IPS-20b (cell line): Measurements from ENCODE around the gene FILIP1L.

Experiments
- H3K27ac ChIP-seq: one replicate; pipeline ENCODE4 v1.5.1; 2013; ENCODE audit warnings: low read length
- H3K27me3 ChIP-seq: 2 replicates; pipeline ENCODE4 v1.6.1; 2013; ENCODE audit warnings: mild to moderate bottlenecking, low read length, inconsistent platforms; ENCODE audit not compliant: insufficient read depth
- H3K36me3 ChIP-seq: 2 replicates; pipeline ENCODE4 v1.6.1; 2013; ENCODE audit warnings: low read depth, mild to moderate bottlenecking, inconsistent platforms, low read length, moderate library complexity; ENCODE audit not compliant: insufficient read depth
- H3K4me1 ChIP-seq: 2 replicates; pipeline ENCODE4 v1.6.1; 2013; ENCODE audit warnings: mild to moderate bottlenecking, control low read depth, inconsistent platforms, low read length, moderate library complexity; ENCODE audit not compliant: insufficient read depth
- H3K4me3 ChIP-seq: 2 replicates; pipeline ENCODE4 v1.5.1; 2013; ENCODE audit warnings: mild to moderate bottlenecking, low read length, inconsistent platforms
- H3K9ac ChIP-seq: 2 replicates; pipeline ENCODE4 v1.6.1; 2013; ENCODE audit warnings: low read depth, mild to moderate bottlenecking, inconsistent platforms, low read length, moderate library complexity
- H3K9me3 ChIP-seq: 2 replicates; pipeline ENCODE4 v1.6.1; 2013; ENCODE audit warnings: mild to moderate bottlenecking, low read depth, low read length, inconsistent platforms; ENCODE audit not compliant: insufficient read depth

FILIP1L gene

GRCh38 chr3:100019719-100020118, 94.6 kb downstream of the FILIP1L start:
- Histone ChIP-seq H3K4me3 (no peak overlapping the region), H3K27me3 (no peaks in the 10 kb centered on the region)

GRCh38 chr3:100018806-100019205, 95.5 kb downstream of the FILIP1L start:
- no peak overlapping the region for H3K9ac ChIP-seq
- H3K36me3 ChIP-seq, result no peaks in the 10 kb centered on the region
- H3K27ac ChIP-seq, result no peak overlapping the region
- H3K9me3 ChIP-seq, result peaks cover 5% of the 10 kb centered on the region; the same call in 1 of the 2 replicates
- H3K4me1 ChIP-seq, result peaks cover 6% of the 10 kb centered on the region; the same call in 1 of the 2 replicates
- no peak overlapping the region for H3K4me3 ChIP-seq
- H3K27me3 ChIP-seq, result no peaks in the 10 kb centered on the region

More at GRCh38 chr3:100019719-100020118, 94.6 kb downstream of the FILIP1L start:
- Histone ChIP-seq H3K9ac (no peak overlapping the region), H3K36me3 (no peaks in the 10 kb centered on the region), H3K9me3 (peaks cover 5% of the 10 kb centered on the region; the same call in 1 of the 2 replicates), H3K27ac (no peak overlapping the region), H3K4me1 (peaks cover 6% of the 10 kb centered on the region; the same call in 1 of the 2 replicates)

GRCh38 chr3:100010087-100010417, 104.2 kb downstream of the FILIP1L start:
- Histone ChIP-seq H3K36me3 (no peaks in the 10 kb centered on the region), H3K9me3 (peaks cover 3% of the 10 kb centered on the region; the same call in 1 of the 2 replicates), H3K4me1 (peaks cover 15% of the 10 kb centered on the region), H3K4me3 (no peak overlapping the region), H3K9ac (no peak overlapping the region), H3K27ac (no peak overlapping the region), H3K27me3 (no peaks in the 10 kb centered on the region)

- H3K4me1 ChIP-seq, result peaks cover 15% of the 10 kb centered on the region
- no peak overlapping the region for H3K27ac ChIP-seq
- no peaks in the 10 kb centered on the region for H3K27me3 ChIP-seq
- H3K9ac ChIP-seq, result no peak overlapping the region
- no peaks in the 10 kb centered on the region for H3K36me3 ChIP-seq
- no peak overlapping the region for H3K4me3 ChIP-seq
- no peaks in the 10 kb centered on the region for H3K9me3 ChIP-seq
Observed at GRCh38 chr3:100009276-100010086, 104.8 kb downstream of the FILIP1L start.

- no peak overlapping the region for H3K9ac ChIP-seq
- no peaks in the 10 kb centered on the region for H3K36me3 ChIP-seq
- peaks cover 15% of the 10 kb centered on the region for H3K4me1 ChIP-seq
- no peaks in the 10 kb centered on the region for H3K27me3 ChIP-seq
- H3K9me3 ChIP-seq, result no peaks in the 10 kb centered on the region
- no peak overlapping the region for H3K27ac ChIP-seq
- H3K4me3 ChIP-seq, result no peak overlapping the region
Observed at GRCh38 chr3:100008081-100008698, 106.1 kb downstream of the FILIP1L start.

- Histone ChIP-seq H3K27ac (no peak overlapping the region), H3K36me3 (no peaks in the 10 kb centered on the region), H3K9ac (no peak overlapping the region)
Observed at GRCh38 chr3:100007313-100007712, 107.0 kb downstream of the FILIP1L start.

GRCh38 chr3:100006570-100007271, 107.6 kb downstream of the FILIP1L start:
- Histone ChIP-seq H3K4me1 (peaks cover 15% of the 10 kb centered on the region), H3K4me3 (no peak overlapping the region), H3K9ac (no peak overlapping the region), H3K27ac (no peak overlapping the region), H3K9me3 (no peaks in the 10 kb centered on the region), H3K36me3 (no peaks in the 10 kb centered on the region), H3K27me3 (no peaks in the 10 kb centered on the region)

More at GRCh38 chr3:100007313-100007712, 107.0 kb downstream of the FILIP1L start:
- Histone ChIP-seq H3K4me3 (no peak overlapping the region), H3K9me3 (no peaks in the 10 kb centered on the region), H3K27me3 (no peaks in the 10 kb centered on the region), H3K4me1 (peaks cover 15% of the 10 kb centered on the region)

- no peaks in the 10 kb centered on the region for H3K9me3 ChIP-seq
- no peak overlapping the region for H3K4me3 ChIP-seq
- H3K4me1 ChIP-seq, result peaks cover 15% of the 10 kb centered on the region
Observed at GRCh38 chr3:100005665-100006393, 108.5 kb downstream of the FILIP1L start.

GRCh38 chr3:100004931-100005330, 109.4 kb downstream of the FILIP1L start:
- H3K27ac ChIP-seq, result no peak overlapping the region
- no peak overlapping the region for H3K4me3 ChIP-seq
- no peak overlapping the region for H3K9ac ChIP-seq
- no peaks in the 10 kb centered on the region for H3K27me3 ChIP-seq
- H3K4me1 ChIP-seq, result peaks cover 15% of the 10 kb centered on the region
- no peaks in the 10 kb centered on the region for H3K36me3 ChIP-seq
- no peaks in the 10 kb centered on the region for H3K9me3 ChIP-seq

More at GRCh38 chr3:100005665-100006393, 108.5 kb downstream of the FILIP1L start:
- Histone ChIP-seq H3K9ac (no peak overlapping the region), H3K27ac (no peak overlapping the region), H3K36me3 (no peaks in the 10 kb centered on the region), H3K27me3 (no peaks in the 10 kb centered on the region)

- Histone ChIP-seq H3K4me3 (no peak overlapping the region), H3K4me1 (peaks cover 15% of the 10 kb centered on the region), H3K27ac (no peak overlapping the region), H3K9ac (no peak overlapping the region), H3K9me3 (no peaks in the 10 kb centered on the region), H3K36me3 (no peaks in the 10 kb centered on the region), H3K27me3 (no peaks in the 10 kb centered on the region)
Observed at GRCh38 chr3:100003609-100004503, 110.4 kb downstream of the FILIP1L start.
